Measurements from ENCODE around the gene DECR2. TPM values are rescaled to one million over a fixed set of nuclear protein-coding genes. Genes with fewer than 3 reads are reported as not detected.
A peak's percentile ranks its signal among the peaks of the same experiment; 100 is the strongest.

DECR2 gene
- total RNA-seq, 4 donors from 2014 or later = 32.2 to 154 (median 105) TPM

DNA sequence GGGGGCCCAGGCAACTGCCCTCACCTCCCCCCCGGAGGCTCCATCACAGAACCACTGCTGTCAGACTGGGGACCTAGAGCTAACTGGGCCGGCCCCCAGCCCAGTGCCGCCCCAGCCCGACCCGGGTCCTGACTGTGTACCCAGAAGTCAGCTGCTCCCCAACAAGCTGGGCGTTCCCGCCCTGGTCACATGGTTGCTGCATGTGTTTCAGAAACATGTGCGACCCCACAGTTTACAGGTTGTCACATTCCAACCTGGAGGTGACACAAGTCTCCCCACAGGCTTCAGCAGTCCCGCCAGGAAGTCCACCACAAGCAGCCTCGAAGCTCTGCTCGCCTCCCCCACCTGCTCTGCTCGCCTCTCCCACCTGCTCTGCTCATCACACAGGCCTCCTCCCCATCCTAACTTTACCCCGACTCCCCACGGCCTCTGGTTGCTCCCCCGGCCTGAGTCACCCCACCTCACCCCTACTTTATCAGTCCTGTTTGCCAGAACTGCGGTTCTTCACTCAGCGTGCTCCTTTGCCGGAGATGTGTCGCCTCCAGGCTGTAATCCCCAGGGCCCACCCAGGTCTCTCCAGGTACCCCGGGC is 32.3 kb upstream of the DECR2 start:
- Histone ChIP-seq H3K27ac (no peak overlapping the region), H3K36me3 (peaks cover 0 to 56% (median 0%) of the 10 kb centered on the region in 3 donors), H3K4me3 (peak overlapping the region in 1 of 4 donors; percentile 63), H3K27me3 (no peaks in the 10 kb centered on the region), H3K4me1 (peaks cover 0 to 17% (median 13%) of the 10 kb centered on the region in 4 donors), H3K9me3 (no peaks in the 10 kb centered on the region)
- TF ChIP-seq, protein P1, sequence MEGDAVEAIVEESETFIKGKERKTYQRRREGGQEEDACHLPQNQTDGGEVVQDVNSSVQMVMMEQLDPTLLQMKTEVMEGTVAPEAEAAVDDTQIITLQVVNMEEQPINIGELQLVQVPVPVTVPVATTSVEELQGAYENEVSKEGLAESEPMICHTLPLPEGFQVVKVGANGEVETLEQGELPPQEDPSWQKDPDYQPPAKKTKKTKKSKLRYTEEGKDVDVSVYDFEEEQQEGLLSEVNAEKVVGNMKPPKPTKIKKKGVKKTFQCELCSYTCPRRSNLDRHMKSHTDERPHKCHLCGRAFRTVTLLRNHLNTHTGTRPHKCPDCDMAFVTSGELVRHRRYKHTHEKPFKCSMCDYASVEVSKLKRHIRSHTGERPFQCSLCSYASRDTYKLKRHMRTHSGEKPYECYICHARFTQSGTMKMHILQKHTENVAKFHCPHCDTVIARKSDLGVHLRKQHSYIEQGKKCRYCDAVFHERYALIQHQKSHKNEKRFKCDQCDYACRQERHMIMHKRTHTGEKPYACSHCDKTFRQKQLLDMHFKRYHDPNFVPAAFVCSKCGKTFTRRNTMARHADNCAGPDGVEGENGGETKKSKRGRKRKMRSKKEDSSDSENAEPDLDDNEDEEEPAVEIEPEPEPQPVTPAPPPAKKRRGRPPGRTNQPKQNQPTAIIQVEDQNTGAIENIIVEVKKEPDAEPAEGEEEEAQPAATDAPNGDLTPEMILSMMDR (IDR thresholded peaks at IDR 0.05) = no peak
- no peak for TF ChIP-seq POLR2A (IDR thresholded peaks at IDR 0.05)
- peak in 1 of 3 donors; percentile 42 for DNase-seq

- peaks cover 0 to 62% (median 0%) of the 10 kb centered on the region in 3 donors for H3K36me3 ChIP-seq
- TF ChIP-seq, protein P1 (IDR thresholded peaks at IDR 0.05) = no peak
- TF ChIP-seq POLR2A (IDR thresholded peaks at IDR 0.05) = no peak
- no peaks in the 10 kb centered on the region for H3K9me3 ChIP-seq
- peak overlapping the region; percentile 50 to 66 (median 62) for H3K27ac ChIP-seq
- no peaks in the 10 kb centered on the region for H3K27me3 ChIP-seq
- H3K4me3 ChIP-seq = peak overlapping the region; percentile 51 to 67 (median 57)
- peak in 1 of 3 donors; percentile 44 for DNase-seq
- peaks cover 0 to 17% (median 13%) of the 10 kb centered on the region in 4 donors for H3K4me1 ChIP-seq
Observed at GRCh38 chr16:369866-370436, 31.7 kb upstream of the DECR2 start.

DNA sequence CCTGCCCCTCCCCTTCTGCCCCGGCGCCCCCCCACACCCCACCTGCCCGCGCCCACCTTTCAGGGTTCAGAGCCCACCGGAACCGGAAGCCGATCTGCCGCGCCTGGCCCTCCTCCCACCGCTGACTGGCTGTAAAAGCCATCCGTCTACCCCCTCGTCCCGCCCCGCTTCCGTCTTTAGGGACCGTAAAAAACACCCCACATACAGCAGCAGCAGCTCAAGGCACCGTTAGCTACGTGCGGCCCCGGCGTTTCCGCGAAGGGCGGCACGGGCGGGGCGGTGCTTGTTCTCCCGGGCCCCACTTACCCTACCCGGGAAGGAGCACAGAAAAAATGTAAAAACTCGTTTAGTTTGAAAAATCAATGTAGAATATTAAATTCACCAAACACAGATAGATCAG is 31.2 kb upstream of the DECR2 start, which contains the start of gene MRPL28:
Gene MRPL28, minus strand, starts transcription at position 96 of the 400 bp plus-strand sequence. CDS start 320 bp downstream, outside the sequence.
- DNase-seq = peak; percentile 93 to 98 (median 94)
- Histone ChIP-seq H3K4me1 (peaks cover 0 to 17% (median 13%) of the 10 kb centered on the region in 4 donors), H3K27ac (peak within 1 kb of the TSS; percentile 50 to 66 (median 62)), H3K36me3 (peaks cover 0 to 66% (median 0%) of the 10 kb centered on the region in 3 donors), H3K9me3 (no peaks in the 10 kb centered on the region), H3K27me3 (no peaks in the 10 kb centered on the region), H3K4me3 (peak within 1 kb of the TSS; percentile 51 to 67 (median 57))
- no peak for TF ChIP-seq POLR2A (IDR thresholded peaks at IDR 0.05)
- TF ChIP-seq, protein P1 (IDR thresholded peaks at IDR 0.05) = no peak

- peaks cover 0 to 71% (median 0%) of the 10 kb centered on the region in 3 donors for H3K36me3 ChIP-seq
- H3K4me3 ChIP-seq = peak overlapping the region; percentile 51 to 67 (median 57)
Observed at GRCh38 chr16:370979-371514, 30.6 kb upstream of the DECR2 start.

More at GRCh38 chr16:370979-371514, 30.6 kb upstream of the DECR2 start:
- H3K4me1 ChIP-seq = peaks cover 0 to 17% (median 13%) of the 10 kb centered on the region in 4 donors
- H3K27me3 ChIP-seq = no peaks in the 10 kb centered on the region
- peak in 1 of 3 donors; percentile 50 for DNase-seq
- no peaks in the 10 kb centered on the region for H3K9me3 ChIP-seq
- TF ChIP-seq, protein P1 (IDR thresholded peaks at IDR 0.05) = no peak
- TF ChIP-seq POLR2A (IDR thresholded peaks at IDR 0.05) = no peak
- H3K27ac ChIP-seq = peak overlapping the region; percentile 50 to 66 (median 62)

Data from Peyer's patch (tissue), 4 donors.